NCI-H2196 treated with DMSO at 0.1 percent for 48 hours (cell line): ENCODE data around the gene OPTC.

Experiments
- DNase-seq: peaks from one replicate; lab custom pipeline; 2025; ENCODE audit not compliant: unreplicated experiment; lab: John Stamatoyannopoulos, UW

Gene OPTC

GRCh38 chr1:203490607-203491006, 3.3 kb upstream of the OPTC start:
- DNase-seq: no peak

GRCh38 chr1:203491664-203492063, 2.3 kb upstream of the OPTC start:
- no peak for DNase-seq

GRCh38 chr1:203492082-203492747, 1.7 kb upstream of the OPTC start:
- DNase-seq: no peak

- DNase-seq: no peak
These were observed 1.2 kb upstream of the OPTC start for GRCh38 chr1:203492748-203493130.

- no peak for DNase-seq
These were observed 1.9 kb downstream of the OPTC start for GRCh38 chr1:203495845-203496244.

GRCh38 chr1:203497269-203497777, 3.4 kb downstream of the OPTC start:
- no peak for DNase-seq

- DNase-seq: no peak
These were observed 5.8 kb downstream of the OPTC start for GRCh38 chr1:203499643-203500278.

- DNase-seq: no peak
These were observed 6.3 kb downstream of the OPTC start for GRCh38 chr1:203500279-203500678.

- DNase-seq: no peak
These were observed 9.9 kb downstream of the OPTC start for GRCh38 chr1:203503836-203504235.

GRCh38 chr1:203504400-203505250, 10.7 kb downstream of the OPTC start:
- peak; percentile 78 for DNase-seq

- DNase-seq: no peak
These were observed 11.7 kb downstream of the OPTC start for GRCh38 chr1:203505526-203506204.

- no peak for DNase-seq
These were observed 13.1 kb downstream of the OPTC start for GRCh38 chr1:203506858-203507626.

GRCh38 chr1:203507759-203508158, 13.8 kb downstream of the OPTC start:
- no peak for DNase-seq

- no peak for DNase-seq
These were observed 14.6 kb downstream of the OPTC start for GRCh38 chr1:203508463-203509073.

GRCh38 chr1:203509135-203509534, 15.2 kb downstream of the OPTC start:
- no peak for DNase-seq

GRCh38 chr1:203511513-203511912, 17.6 kb downstream of the OPTC start:
- DNase-seq: no peak

- DNase-seq: no peak
These were observed 18.0 kb downstream of the OPTC start for GRCh38 chr1:203511930-203512329.

- no peak for DNase-seq
These were observed 18.5 kb downstream of the OPTC start for GRCh38 chr1:203512517-203512847.

GRCh38 chr1:203512848-203513584, 19.1 kb downstream of the OPTC start:
- DNase-seq: no peak
